ENCODE data around the gene MEGF11. TPM values are rescaled to one million over a fixed set of nuclear protein-coding genes. Genes with fewer than 3 reads are reported as not detected.

The MEGF11 gene
- total RNA-seq, 2 donors from 2014 or later: not detected

DNA sequence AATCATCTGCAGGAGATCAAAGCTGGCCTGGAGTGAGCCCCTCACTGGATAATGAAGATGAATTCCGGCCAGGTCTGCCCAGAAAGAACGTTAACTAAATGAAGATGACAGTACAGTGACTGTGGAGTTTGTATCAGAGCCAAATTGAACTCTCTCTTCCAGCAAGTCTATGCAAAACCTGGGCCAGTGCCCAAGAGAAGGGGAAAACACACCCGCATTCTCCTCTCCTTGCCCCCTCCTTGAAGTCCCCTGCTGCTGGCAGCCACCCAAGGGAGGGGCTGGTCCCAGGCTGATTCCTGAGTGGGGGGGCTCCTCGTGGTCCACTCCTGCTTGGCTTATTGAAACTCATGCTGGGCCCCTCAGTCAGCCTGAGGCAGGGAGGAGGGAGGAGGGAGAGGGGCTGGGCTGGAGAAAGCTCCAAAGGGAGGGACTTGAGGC lies 228.5 kb downstream of the MEGF11 start:
- Histone ChIP-seq H3K27ac (no peak overlapping the region), H3K4me3 (no peak overlapping the region), H3K27me3 (replicated peaks; ENCODE audit: insufficient read depth) (no peaks in the 10 kb centered on the region), H3K9me3 (no peaks in the 10 kb centered on the region), H3K36me3 (no peaks in the 10 kb centered on the region), H3K4me1 (replicated peaks) (no peaks in the 10 kb centered on the region)
- intact Hi-C loops (cut with DNase I): no loop called here
- TF ChIP-seq POLR2AphosphoS5 (IDR thresholded peaks at IDR 0.05) (no peak), POLR2A (IDR thresholded peaks at IDR 0.05) (no peak)
- TF ChIP-seq, protein P1, sequence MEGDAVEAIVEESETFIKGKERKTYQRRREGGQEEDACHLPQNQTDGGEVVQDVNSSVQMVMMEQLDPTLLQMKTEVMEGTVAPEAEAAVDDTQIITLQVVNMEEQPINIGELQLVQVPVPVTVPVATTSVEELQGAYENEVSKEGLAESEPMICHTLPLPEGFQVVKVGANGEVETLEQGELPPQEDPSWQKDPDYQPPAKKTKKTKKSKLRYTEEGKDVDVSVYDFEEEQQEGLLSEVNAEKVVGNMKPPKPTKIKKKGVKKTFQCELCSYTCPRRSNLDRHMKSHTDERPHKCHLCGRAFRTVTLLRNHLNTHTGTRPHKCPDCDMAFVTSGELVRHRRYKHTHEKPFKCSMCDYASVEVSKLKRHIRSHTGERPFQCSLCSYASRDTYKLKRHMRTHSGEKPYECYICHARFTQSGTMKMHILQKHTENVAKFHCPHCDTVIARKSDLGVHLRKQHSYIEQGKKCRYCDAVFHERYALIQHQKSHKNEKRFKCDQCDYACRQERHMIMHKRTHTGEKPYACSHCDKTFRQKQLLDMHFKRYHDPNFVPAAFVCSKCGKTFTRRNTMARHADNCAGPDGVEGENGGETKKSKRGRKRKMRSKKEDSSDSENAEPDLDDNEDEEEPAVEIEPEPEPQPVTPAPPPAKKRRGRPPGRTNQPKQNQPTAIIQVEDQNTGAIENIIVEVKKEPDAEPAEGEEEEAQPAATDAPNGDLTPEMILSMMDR (IDR thresholded peaks at IDR 0.05): no peak
- DNase-seq (ENCODE audit: low spot score): no peak
- WGBS: 4% methylated on average over 4 of the region's 4 CpGs

- no peaks in the 10 kb centered on the region for H3K4me1 ChIP-seq (replicated peaks)
- no peak for DNase-seq (ENCODE audit: low spot score)
- TF ChIP-seq, protein P1 (IDR thresholded peaks at IDR 0.05): no peak
- TF ChIP-seq POLR2AphosphoS5 (IDR thresholded peaks at IDR 0.05): no peak
- no peak for TF ChIP-seq POLR2A (IDR thresholded peaks at IDR 0.05)
- H3K4me3 ChIP-seq: no peak overlapping the region
- H3K9me3 ChIP-seq: no peaks in the 10 kb centered on the region
- no peaks in the 10 kb centered on the region for H3K27me3 ChIP-seq (replicated peaks; ENCODE audit: insufficient read depth)
- 96% methylated on average over 4 of the region's 4 CpGs for WGBS
- H3K27ac ChIP-seq: no peak overlapping the region
- intact Hi-C loops (cut with DNase I): no loop called here
- H3K36me3 ChIP-seq: no peaks in the 10 kb centered on the region
Measured at GRCh38 chr15:66024116-66024515, 229.4 kb downstream of the MEGF11 start.

GRCh38 chr15:66023311-66023972 lies 230.1 kb downstream of the MEGF11 start:
- intact Hi-C loops (cut with DNase I): no loop called here
- WGBS: 47% methylated on average over 6 of the region's 6 CpGs
- TF ChIP-seq POLR2AphosphoS5 (IDR thresholded peaks at IDR 0.05) (peak; percentile 40), POLR2A (IDR thresholded peaks at IDR 0.05) (no peak)
- TF ChIP-seq, protein P1 (IDR thresholded peaks at IDR 0.05): no peak
- Histone ChIP-seq H3K27ac (no peak overlapping the region), H3K4me3 (no peak overlapping the region), H3K36me3 (no peaks in the 10 kb centered on the region), H3K4me1 (replicated peaks) (no peaks in the 10 kb centered on the region), H3K9me3 (no peaks in the 10 kb centered on the region), H3K27me3 (replicated peaks; ENCODE audit: insufficient read depth) (no peaks in the 10 kb centered on the region)
- DNase-seq (ENCODE audit: low spot score): no peak

DNA sequence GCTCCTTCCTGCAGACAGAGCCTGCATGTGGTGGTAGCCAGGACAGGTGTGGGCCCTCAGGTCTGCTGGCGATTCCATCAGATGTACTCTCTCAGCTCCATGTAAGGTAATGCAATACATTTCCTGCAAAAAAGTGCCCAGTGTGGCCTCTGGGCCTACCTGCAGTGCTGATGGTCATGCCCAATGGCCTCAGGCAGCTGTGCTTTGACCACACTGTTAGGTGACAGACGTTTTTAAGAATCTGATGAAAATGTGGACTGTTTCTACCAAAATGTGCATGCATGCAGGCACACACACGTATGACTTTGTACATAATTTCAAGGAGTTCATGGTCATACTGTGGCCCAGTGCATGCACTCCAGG lies 231.4 kb downstream of the MEGF11 start:
- TF ChIP-seq POLR2A (IDR thresholded peaks at IDR 0.05) (no peak), POLR2AphosphoS5 (IDR thresholded peaks at IDR 0.05) (no peak)
- TF ChIP-seq, protein P1 (IDR thresholded peaks at IDR 0.05): no peak
- DNase-seq (ENCODE audit: low spot score): no peak
- no peak overlapping the region for H3K4me3 ChIP-seq
- H3K36me3 ChIP-seq: no peaks in the 10 kb centered on the region
- no peak overlapping the region for H3K27ac ChIP-seq
- WGBS: 85% methylated on average over 3 of the region's 3 CpGs
- no peaks in the 10 kb centered on the region for H3K27me3 ChIP-seq (replicated peaks; ENCODE audit: insufficient read depth)
- no peaks in the 10 kb centered on the region for H3K9me3 ChIP-seq
- intact Hi-C loops (cut with DNase I): no loop called here
- no peaks in the 10 kb centered on the region for H3K4me1 ChIP-seq (replicated peaks)

DNA sequence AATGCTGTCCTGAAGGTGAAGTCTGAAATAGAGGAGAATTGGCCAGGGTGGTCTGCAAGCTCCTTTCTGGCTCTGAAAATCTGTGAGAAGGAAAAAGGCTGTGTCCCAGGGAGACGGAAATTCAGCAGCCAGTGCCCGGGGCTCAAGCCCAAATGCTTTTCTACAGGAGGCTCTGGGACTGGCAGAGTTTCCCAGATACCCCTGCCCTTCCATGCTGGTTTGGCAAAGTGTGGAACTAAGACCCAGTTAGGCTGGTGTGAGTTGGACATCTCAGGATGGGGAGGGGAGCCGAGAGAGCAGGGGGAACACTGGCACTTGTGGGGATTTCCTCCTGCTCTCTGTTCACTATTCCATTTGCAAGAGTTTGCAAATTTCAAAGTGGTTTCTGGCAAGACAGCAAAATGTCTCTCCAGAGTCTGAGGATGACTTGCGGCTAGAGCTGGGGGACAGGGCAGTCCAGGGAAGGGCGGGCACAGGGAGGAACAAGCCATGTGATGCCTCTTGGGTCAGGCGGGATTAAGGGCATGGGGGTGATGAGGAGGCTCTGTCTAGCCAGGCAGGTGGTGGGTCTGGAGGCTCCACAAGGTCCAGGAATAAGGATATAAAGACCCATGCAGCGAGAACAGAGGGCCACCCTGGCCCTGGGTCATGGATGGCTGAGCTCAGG lies 231.9 kb downstream of the MEGF11 start:
- Histone ChIP-seq H3K4me1 (replicated peaks) (no peaks in the 10 kb centered on the region), H3K27ac (no peak overlapping the region), H3K9me3 (no peaks in the 10 kb centered on the region), H3K4me3 (no peak overlapping the region), H3K36me3 (no peaks in the 10 kb centered on the region), H3K27me3 (replicated peaks; ENCODE audit: insufficient read depth) (no peaks in the 10 kb centered on the region)
- TF ChIP-seq POLR2AphosphoS5 (IDR thresholded peaks at IDR 0.05) (no peak), POLR2A (IDR thresholded peaks at IDR 0.05) (no peak)
- TF ChIP-seq, protein P1 (IDR thresholded peaks at IDR 0.05): no peak
- intact Hi-C loops (cut with DNase I): no loop called here
- no peak for DNase-seq (ENCODE audit: low spot score)
- WGBS: 85% methylated on average over 7 of the region's 7 CpGs
